ENCODE measurements around the gene ABCB6.
"Not testable (repeated sequence)": the region's sequence is repeated elsewhere in the genome, so short reads cannot be mapped to it uniquely, and the experiment has no call there.

Gene ABCB6

DNA sequence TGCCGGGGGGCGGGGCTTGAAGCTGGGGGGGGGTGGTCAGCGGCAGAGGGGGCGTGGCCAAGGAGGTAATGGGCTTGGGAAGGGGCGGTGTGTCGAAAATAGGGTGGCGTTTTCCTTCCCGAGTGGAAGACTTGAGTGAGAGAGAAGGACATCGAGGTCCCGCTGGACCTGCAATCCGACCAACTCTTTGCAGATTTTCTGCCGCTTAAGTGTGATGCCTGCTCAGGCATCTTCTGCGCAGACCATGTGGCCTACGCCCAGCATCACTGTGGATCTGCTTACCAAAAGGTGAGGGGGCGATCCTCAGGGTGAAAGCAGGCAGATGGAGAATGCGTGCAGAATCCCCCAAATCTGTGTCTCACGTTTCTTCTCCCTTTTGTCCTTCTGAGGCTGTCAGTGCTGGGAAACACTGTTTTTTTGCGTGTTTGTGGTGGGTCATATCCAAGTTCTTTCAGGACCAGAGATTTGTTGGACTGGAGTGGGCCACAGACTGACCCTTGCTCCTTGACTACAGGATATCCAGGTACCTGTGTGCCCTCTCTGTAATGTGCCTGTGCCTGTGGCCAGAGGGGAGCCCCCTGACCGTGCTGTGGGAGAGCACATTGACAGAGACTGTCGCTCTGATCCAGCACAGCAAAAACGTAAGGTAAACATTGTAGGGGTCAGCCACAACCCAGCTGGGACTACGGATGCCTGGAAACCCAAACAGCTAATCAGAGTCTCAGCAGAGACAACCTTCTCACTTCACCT, 11.4 kb downstream of the ABCB6 start:
- Mint-ChIP-seq H3K4me1 (peaks cover 23% of the 10 kb centered on the region), H3K27ac (peak overlapping the region; percentile 64)
- no peak for DNase-seq

DNA sequence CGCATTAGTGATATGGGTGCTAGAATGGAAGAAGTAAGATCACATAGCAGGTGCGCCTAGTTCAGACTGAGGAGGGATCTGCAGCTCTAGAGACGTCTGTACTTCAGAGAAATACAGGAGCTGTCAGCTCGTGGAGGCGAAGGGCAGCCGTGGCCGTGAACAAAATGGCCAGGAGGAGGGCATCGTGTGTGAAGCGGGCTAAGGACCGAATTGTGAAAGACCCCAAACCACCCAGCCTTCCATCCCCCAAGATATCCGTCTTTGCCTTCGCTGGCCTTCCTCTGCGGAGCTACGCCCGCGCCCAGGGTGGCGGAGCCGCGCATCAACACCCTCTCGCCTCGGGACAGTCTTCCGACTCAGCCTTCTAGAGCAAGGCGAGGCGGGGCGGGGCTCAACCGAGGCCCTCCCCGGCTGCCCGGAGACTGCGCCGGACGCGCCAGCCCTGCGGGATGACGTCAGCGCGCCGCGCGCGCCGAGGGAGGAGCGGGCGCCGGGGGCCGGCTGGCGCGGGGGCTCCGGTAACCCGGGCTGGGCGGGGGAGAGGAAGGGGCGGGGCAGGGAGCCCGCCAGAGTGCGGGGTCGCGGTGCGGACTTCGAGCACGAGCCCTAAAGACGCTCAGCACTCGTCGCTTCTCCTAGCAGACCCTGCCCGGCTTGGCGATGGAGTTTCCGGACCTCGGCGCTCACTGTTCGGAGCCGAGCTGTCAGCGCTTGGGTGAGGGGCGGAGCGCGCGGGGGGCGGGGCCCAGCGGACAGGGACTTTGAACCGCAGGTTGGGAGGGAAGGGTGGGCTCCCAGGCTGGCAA, 12.2 kb downstream of the ABCB6 start, which contains the start of gene ZFAND2B:
ZFAND2B (plus strand) TSS at position 455 of the 806 bp plus-strand sequence; CDS start at position 661, 206 bp downstream.
- peak; percentile 96 for DNase-seq
- Mint-ChIP-seq H3K27ac (peak within 1 kb of the TSS; percentile 97), H3K36me3 (ENCODE audit: low read depth) (peaks cover 13% of the 10 kb centered on the region), H3K27me3 (ENCODE audit: low read depth, poor library complexity) (no peaks in the 10 kb centered on the region), H3K9me3 (peaks cover 18% of the 10 kb centered on the region), H3K4me3 (peak within 1 kb of the TSS; percentile 92), H3K4me1 (peaks cover 23% of the 10 kb centered on the region)
- TF ChIP-seq CTCF (IDR thresholded peaks at IDR 0.05): no peak

More for the DNA sequence above, 11.4 kb downstream of the ABCB6 start:
- H3K27me3 Mint-ChIP-seq (ENCODE audit: low read depth, poor library complexity): no peaks in the 10 kb centered on the region
- peak overlapping the region; percentile 83 for H3K4me3 Mint-ChIP-seq
- peaks cover 15% of the 10 kb centered on the region for H3K9me3 Mint-ChIP-seq
- no peak for TF ChIP-seq CTCF (IDR thresholded peaks at IDR 0.05)
- H3K36me3 Mint-ChIP-seq (ENCODE audit: low read depth): peaks cover 17% of the 10 kb centered on the region

- no peak for DNase-seq
- peak overlapping the region; percentile 97 for H3K27ac Mint-ChIP-seq
Observed at GRCh38 chr2:219205981-219206327, 12.8 kb downstream of the ABCB6 start.

DNA sequence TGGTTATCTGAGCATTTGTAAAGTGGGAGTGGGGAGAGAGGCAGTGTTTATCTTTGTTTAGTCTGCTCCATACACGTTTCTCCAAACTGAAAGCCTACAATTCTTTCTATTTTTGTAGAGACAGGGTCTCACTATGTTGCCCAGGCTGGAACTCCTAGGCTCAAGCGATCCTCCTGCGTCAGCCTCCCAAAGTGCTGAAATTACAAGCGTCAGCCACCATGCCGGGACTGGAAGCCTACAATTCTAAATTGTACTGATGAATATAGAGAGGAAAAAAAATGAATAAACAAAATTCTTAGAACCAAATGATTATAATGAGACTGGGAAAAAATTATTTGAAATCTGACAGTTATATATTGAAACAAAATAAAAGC, 13.6 kb downstream of the ABCB6 start:
- H3K27ac Mint-ChIP-seq: no peak overlapping the region

More at GRCh38 chr2:219205981-219206327, 12.8 kb downstream of the ABCB6 start:
- peak overlapping the region; percentile 92 for H3K4me3 Mint-ChIP-seq
- H3K27me3 Mint-ChIP-seq (ENCODE audit: low read depth, poor library complexity): no peaks in the 10 kb centered on the region
- no peak for TF ChIP-seq CTCF (IDR thresholded peaks at IDR 0.05)
- peaks cover 21% of the 10 kb centered on the region for H3K9me3 Mint-ChIP-seq
- H3K36me3 Mint-ChIP-seq (ENCODE audit: low read depth): peaks cover 15% of the 10 kb centered on the region
- peaks cover 24% of the 10 kb centered on the region for H3K4me1 Mint-ChIP-seq

DNA sequence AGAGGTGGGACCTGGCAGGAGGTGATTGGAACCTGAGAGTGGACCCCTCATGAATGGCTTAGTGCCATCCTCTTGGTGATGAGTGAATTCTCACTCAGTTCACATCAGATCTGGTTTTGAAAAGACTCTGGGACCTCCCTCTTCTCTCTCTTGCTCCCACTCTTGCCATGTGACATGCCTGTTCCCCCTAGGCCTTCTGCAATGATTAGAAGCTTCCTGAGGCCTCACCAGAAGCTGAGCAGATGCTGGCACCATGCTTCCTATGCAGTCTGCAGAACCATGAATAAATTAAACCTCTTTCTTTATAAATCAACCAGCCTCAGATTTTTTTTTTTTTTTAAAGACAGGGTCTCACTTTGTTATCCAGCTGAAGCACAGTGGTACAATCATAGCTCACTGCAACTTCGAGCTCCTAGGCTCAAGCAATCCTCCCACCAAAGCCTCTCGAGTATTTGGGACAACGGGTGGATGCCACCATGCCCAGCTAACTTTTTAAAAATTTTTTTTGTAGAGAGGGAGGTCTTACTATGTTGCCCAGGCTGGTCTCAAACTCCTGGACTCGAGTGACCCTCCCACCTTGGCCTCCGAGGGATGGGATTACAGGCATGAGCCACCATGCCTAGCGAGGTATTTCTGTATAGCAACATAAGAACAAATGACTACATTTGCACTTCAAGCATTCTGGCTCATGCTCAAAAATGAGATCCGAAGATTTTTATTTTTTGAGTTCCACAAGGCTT, 14.2 kb downstream of the ABCB6 start:
- no peak overlapping the region for H3K27ac Mint-ChIP-seq
- DNase-seq: no peak
- H3K4me3 Mint-ChIP-seq: no peak overlapping the region
- peaks cover 14% of the 10 kb centered on the region for H3K36me3 Mint-ChIP-seq (ENCODE audit: low read depth)
- H3K27me3 Mint-ChIP-seq (ENCODE audit: low read depth, poor library complexity): peaks cover under 1% of the 10 kb centered on the region
- peaks cover 34% of the 10 kb centered on the region for H3K4me1 Mint-ChIP-seq
- H3K9me3 Mint-ChIP-seq: peaks cover 28% of the 10 kb centered on the region
- no peak for TF ChIP-seq CTCF (IDR thresholded peaks at IDR 0.05)

More for the DNA sequence above, 13.6 kb downstream of the ABCB6 start:
- no peak for DNase-seq
- Mint-ChIP-seq H3K4me1 (peaks cover 32% of the 10 kb centered on the region), H3K4me3 (peak overlapping the region; percentile 40), H3K9me3 (peaks cover 28% of the 10 kb centered on the region), H3K36me3 (ENCODE audit: low read depth) (peaks cover 19% of the 10 kb centered on the region), H3K27me3 (ENCODE audit: low read depth, poor library complexity) (no peaks in the 10 kb centered on the region)
- no peak for TF ChIP-seq CTCF (IDR thresholded peaks at IDR 0.05)

DNA sequence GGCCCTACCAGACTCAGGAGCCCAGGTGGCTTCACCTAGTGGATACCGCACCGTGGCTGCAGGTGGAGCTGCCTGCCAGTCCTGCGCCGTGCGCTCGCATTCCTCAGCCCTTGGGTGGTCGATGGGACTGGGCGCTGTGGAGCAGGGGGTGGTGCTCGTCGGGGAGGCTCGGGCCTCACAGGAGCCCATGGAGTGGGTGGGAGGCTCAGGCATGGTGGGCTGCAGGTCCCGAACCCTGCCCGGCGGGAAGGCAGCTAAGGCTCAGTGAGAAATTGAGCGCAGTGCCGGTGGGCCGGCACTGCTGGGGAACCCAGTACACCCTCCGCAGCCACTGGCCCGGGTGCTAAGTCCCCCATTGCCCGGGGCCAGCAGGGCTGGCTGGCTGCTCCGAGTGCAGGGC, 17.4 kb downstream of the ABCB6 start:
- not testable (repeated sequence) for H3K4me3 Mint-ChIP-seq; H3K36me3 Mint-ChIP-seq (ENCODE audit: low read depth); H3K27ac Mint-ChIP-seq; H3K27me3 Mint-ChIP-seq (ENCODE audit: low read depth, poor library complexity); DNase-seq
- H3K9me3 Mint-ChIP-seq: peaks cover 28% of the 10 kb centered on the region
- peaks cover 22% of the 10 kb centered on the region for H3K4me1 Mint-ChIP-seq

GRCh38 chr2:219200502-219201326, 18.0 kb downstream of the ABCB6 start:
- not testable (repeated sequence) for DNase-seq; H3K27me3 Mint-ChIP-seq (ENCODE audit: low read depth, poor library complexity)
- H3K4me3 Mint-ChIP-seq: peak overlapping the region; percentile 56

More at GRCh38 chr2:219200502-219201326, 18.0 kb downstream of the ABCB6 start:
- Mint-ChIP-seq H3K4me1 (peaks cover 17% of the 10 kb centered on the region), H3K9me3 (peaks cover 28% of the 10 kb centered on the region), H3K27ac (peak overlapping the region; percentile 86)
- H3K36me3 Mint-ChIP-seq (ENCODE audit: low read depth): not testable (repeated sequence)
